Putamen (tissue), 1 donor: ENCODE results near the gene TRAT1.

Experiments used
- DNase-seq: peaks from one replicate; pipeline ENCODE4 v3.0.0-alpha.2; 2016; ENCODE audit warnings: low spot score

Gene TRAT1

GRCh38 chr3:108861401-108861800 lies 38.8 kb downstream of the TRAT1 start:
- DNase-seq, result no peak

- DNase-seq, result no peak
These were observed 40.5 kb downstream of the TRAT1 start for GRCh38 chr3:108862865-108863798.

GRCh38 chr3:108863799-108864135 lies 41.2 kb downstream of the TRAT1 start:
- DNase-seq, result no peak

GRCh38 chr3:108877901-108878300 lies 55.3 kb downstream of the TRAT1 start:
- DNase-seq, result no peak

- no peak for DNase-seq
These were observed 57.3 kb downstream of the TRAT1 start for GRCh38 chr3:108879915-108880314.

- no peak for DNase-seq
These were observed 60.2 kb downstream of the TRAT1 start for GRCh38 chr3:108882762-108883161.

- DNase-seq, result no peak
These were observed 60.8 kb downstream of the TRAT1 start for GRCh38 chr3:108883373-108883772.

- no peak for DNase-seq
These were observed 64.5 kb downstream of the TRAT1 start for GRCh38 chr3:108887121-108887520.

- no peak for DNase-seq
These were observed 65.2 kb downstream of the TRAT1 start for GRCh38 chr3:108887777-108888176.

GRCh38 chr3:108891833-108892232 lies 69.2 kb downstream of the TRAT1 start:
- DNase-seq, result no peak

- DNase-seq, result no peak
These were observed 72.4 kb downstream of the TRAT1 start for GRCh38 chr3:108894981-108895380.

GRCh38 chr3:108897883-108898282 lies 75.3 kb downstream of the TRAT1 start:
- no peak for DNase-seq

GRCh38 chr3:108899530-108899929 lies 76.9 kb downstream of the TRAT1 start:
- DNase-seq, result no peak
